Measurements from ENCODE around the gene SALL4. TPM values are rescaled to one million over a fixed set of nuclear protein-coding genes. Genes with fewer than 3 reads are reported as not detected.

The SALL4 gene
- total and polyA plus RNA-seq, 9 of the 15 experiments (the other 6 are each of a cell fraction or from before 2014, with no cell fraction given) = 0.03 to 0.07 TPM; not detected in 7

DNA sequence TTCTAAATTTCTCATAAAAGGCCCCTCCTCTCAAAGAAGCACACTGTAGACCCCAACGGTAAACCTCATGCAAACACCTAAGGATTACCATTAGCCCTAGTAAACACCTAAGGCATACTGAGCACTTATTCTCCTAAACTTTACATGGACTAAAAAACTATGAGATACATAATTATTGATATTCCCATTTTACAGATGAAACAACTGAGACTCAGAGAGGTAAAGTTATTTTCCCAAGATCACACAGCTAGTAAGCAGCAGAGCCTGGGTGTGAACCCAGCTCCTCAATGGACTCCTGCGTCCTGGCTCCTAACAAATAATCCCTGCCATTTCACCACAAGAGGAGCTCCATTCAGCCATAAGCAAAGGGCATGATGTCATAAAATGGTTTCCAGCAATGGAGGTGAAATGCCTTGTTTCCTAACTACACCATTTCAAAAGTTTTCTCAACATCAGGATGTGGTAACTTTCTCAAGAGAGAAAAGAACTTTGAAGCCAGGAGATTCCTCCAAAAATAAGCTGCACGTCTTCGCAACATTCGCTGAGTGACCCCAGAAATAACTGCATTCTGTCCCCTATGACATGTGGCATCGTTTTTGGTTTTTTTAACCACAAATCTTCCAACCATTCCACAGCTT is 38.2 kb downstream of the SALL4 start:
- no peak overlapping the region for H2AFZ ChIP-seq (ENCODE audit: low read depth, low read length)
- in situ Hi-C loops (cut with MboI) (no loop called here), intact Hi-C loops (cut with micrococcal nuclease) (no loop called here)
- no peak overlapping the region for H3K9ac ChIP-seq (ENCODE audit: insufficient read depth in 1 of 2, low read depth in 2 of 2, low read length in 2 of 2)
- no peaks in the 10 kb centered on the region for H3K9me3 ChIP-seq (replicated peaks; ENCODE audit: control insufficient read depth, insufficient read depth, low read depth, low read length)
- no peaks in the 10 kb centered on the region for H3K79me2 ChIP-seq (ENCODE audit: control insufficient read depth, insufficient read depth, low read length)
- no peak overlapping the region for H3K4me3 ChIP-seq
- peaks cover 4 to 24% of the 10 kb centered on the region in 2 experiments; a peak in 4 of 5 replicates for H3K27me3 ChIP-seq (ENCODE audit: control insufficient read depth in 2 of 2, insufficient read depth in 2 of 2, low read length in 2 of 2)
- POLR2A ChIA-PET = interaction anchor here (0.7 to 1.0 kb wide), 2 partner anchors 11 to 154 kb away, joined by 3 to 6 read pairs; no protein-coding TSS in a partner anchor
- peaks cover 0 to 10% of the 10 kb centered on the region in 2 experiments; a peak in 2 of 5 replicates for H3K4me1 ChIP-seq (replicated peaks in 1 of 2; ENCODE audit: control insufficient read depth in 2 of 2, insufficient read depth in 2 of 2, low read length in 2 of 2)
- no peak overlapping the region for H3K4me2 ChIP-seq (ENCODE audit: insufficient read depth, low read length)
- DNase-seq (ENCODE audit: extremely low read depth in 1 of 4, low spot score in 3 of 4) = no peak
- FAIRE-seq = no peak
- CTCF ChIA-PET (ENCODE audit: low intra/inter-chr PET ratio) = no interaction called here
- ATAC-seq = no peak
- H3K27ac ChIP-seq (ENCODE audit: extremely low read depth, low read depth, low read length) = no peak overlapping the region
- no peaks in the 10 kb centered on the region for H4K20me1 ChIP-seq (replicated peaks; ENCODE audit: control insufficient read depth, insufficient read depth, low read length)
- no peaks in the 10 kb centered on the region for H3K9me1 ChIP-seq (ENCODE audit: control insufficient read depth, insufficient read depth, low read length)
- 6% methylated on average over 6 of the region's 6 CpGs for WGBS (ENCODE audit: insufficient coverage, low coverage, missing lambda C conversion rate)
- no TSS peak for BruUV-seq (replicated peaks)
- no peaks in the 10 kb centered on the region for H3K36me3 ChIP-seq (ENCODE audit: control insufficient read depth, insufficient read depth, low read length)
- TF ChIP-seq YY1 (IDR thresholded peaks at IDR 0.05; ENCODE audit: borderline replicate concordance in 1 of 3, control insufficient read depth in 1 of 3, extremely low read depth in 1 of 3, insufficient read depth in 3 of 3, insufficient read length in 1 of 3, insufficient replicate concordance in 2 of 3, low read depth in 1 of 3, low read length in 2 of 3) = peak in 1 of 3 experiments; percentile 17
- TF ChIP-seq ZBTB17 (CRISPR knock-in tag; IDR thresholded peaks at IDR 0.05) = no peak
- TF ChIP-seq ZNF431 (CRISPR knock-in tag; IDR thresholded peaks at IDR 0.05) = no peak
- no peak for TF ChIP-seq SIRT6 (IDR thresholded peaks at IDR 0.05; ENCODE audit: low read depth, low read length)
- TF ChIP-seq RBM25 (IDR thresholded peaks at IDR 0.05; ENCODE audit: low read depth, low read length, severe bottlenecking) = peak; percentile 72
- no peak for TF ChIP-seq SREBF2 (CRISPR knock-in tag; IDR thresholded peaks at IDR 0.05)
- no peak for TF ChIP-seq TCF3 (CRISPR knock-in tag; IDR thresholded peaks at IDR 0.05)
- TF ChIP-seq ZNF780A (CRISPR knock-in tag; IDR thresholded peaks at IDR 0.05) = no peak
- TF ChIP-seq, protein P1, sequence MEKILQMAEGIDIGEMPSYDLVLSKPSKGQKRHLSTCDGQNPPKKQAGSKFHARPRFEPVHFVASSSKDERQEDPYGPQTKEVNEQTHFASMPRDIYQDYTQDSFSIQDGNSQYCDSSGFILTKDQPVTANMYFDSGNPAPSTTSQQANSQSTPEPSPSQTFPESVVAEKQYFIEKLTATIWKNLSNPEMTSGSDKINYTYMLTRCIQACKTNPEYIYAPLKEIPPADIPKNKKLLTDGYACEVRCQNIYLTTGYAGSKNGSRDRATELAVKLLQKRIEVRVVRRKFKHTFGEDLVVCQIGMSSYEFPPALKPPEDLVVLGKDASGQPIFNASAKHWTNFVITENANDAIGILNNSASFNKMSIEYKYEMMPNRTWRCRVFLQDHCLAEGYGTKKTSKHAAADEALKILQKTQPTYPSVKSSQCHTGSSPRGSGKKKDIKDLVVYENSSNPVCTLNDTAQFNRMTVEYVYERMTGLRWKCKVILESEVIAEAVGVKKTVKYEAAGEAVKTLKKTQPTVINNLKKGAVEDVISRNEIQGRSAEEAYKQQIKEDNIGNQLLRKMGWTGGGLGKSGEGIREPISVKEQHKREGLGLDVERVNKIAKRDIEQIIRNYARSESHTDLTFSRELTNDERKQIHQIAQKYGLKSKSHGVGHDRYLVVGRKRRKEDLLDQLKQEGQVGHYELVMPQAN (IDR thresholded peaks at IDR 0.05; ENCODE audit: borderline replicate concordance) = no peak
- TF ChIP-seq SAP30 (IDR thresholded peaks at IDR 0.05; ENCODE audit: borderline replicate concordance, insufficient read depth, low read depth, low read length, poor library complexity, severe bottlenecking) = no peak
- no peak for TF ChIP-seq ZNF57 (CRISPR knock-in tag; IDR thresholded peaks at IDR 0.05)
- TF ChIP-seq MECOM (CRISPR knock-in tag; IDR thresholded peaks at IDR 0.05) = no peak
- TF ChIP-seq, protein P2, sequence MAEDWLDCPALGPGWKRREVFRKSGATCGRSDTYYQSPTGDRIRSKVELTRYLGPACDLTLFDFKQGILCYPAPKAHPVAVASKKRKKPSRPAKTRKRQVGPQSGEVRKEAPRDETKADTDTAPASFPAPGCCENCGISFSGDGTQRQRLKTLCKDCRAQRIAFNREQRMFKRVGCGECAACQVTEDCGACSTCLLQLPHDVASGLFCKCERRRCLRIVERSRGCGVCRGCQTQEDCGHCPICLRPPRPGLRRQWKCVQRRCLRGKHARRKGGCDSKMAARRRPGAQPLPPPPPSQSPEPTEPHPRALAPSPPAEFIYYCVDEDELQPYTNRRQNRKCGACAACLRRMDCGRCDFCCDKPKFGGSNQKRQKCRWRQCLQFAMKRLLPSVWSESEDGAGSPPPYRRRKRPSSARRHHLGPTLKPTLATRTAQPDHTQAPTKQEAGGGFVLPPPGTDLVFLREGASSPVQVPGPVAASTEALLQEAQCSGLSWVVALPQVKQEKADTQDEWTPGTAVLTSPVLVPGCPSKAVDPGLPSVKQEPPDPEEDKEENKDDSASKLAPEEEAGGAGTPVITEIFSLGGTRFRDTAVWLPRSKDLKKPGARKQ (CRISPR knock-in tag; IDR thresholded peaks at IDR 0.05) = no peak
- no peak for TF ChIP-seq ZNF212 (CRISPR knock-in tag; IDR thresholded peaks at IDR 0.05)
- TF ChIP-seq, protein P3, sequence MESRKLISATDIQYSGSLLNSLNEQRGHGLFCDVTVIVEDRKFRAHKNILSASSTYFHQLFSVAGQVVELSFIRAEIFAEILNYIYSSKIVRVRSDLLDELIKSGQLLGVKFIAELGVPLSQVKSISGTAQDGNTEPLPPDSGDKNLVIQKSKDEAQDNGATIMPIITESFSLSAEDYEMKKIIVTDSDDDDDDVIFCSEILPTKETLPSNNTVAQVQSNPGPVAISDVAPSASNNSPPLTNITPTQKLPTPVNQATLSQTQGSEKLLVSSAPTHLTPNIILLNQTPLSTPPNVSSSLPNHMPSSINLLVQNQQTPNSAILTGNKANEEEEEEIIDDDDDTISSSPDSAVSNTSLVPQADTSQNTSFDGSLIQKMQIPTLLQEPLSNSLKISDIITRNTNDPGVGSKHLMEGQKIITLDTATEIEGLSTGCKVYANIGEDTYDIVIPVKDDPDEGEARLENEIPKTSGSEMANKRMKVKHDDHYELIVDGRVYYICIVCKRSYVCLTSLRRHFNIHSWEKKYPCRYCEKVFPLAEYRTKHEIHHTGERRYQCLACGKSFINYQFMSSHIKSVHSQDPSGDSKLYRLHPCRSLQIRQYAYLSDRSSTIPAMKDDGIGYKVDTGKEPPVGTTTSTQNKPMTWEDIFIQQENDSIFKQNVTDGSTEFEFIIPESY (CRISPR knock-in tag; IDR thresholded peaks at IDR 0.05) = no peak
- TF ChIP-seq ZNF436 (CRISPR knock-in tag; IDR thresholded peaks at IDR 0.05) = no peak

Data from K562 (cell line).